LoVo (cell line): ENCODE data around the gene THAP12.
"Not testable (repeated sequence)": the region's sequence is repeated elsewhere in the genome, so short reads cannot be mapped to it uniquely, and the experiment has no call there.

Source experiments
- DNase-seq: peaks from one replicate; pipeline ENCODE4 v3.0.0-alpha.2; 2016; ENCODE audit warnings: low spot score

The THAP12 gene

GRCh38 chr11:76323804-76324203, 57.1 kb downstream of the THAP12 start:
- DNase-seq: no peak

- DNase-seq: not testable (repeated sequence)
These were observed 57.6 kb downstream of the THAP12 start for GRCh38 chr11:76323375-76323774.

GRCh38 chr11:76322942-76323341, 58.0 kb downstream of the THAP12 start:
- DNase-seq: no peak

GRCh38 chr11:76322540-76322939, 58.4 kb downstream of the THAP12 start:
- DNase-seq: no peak

- DNase-seq: no peak
These were observed 59.0 kb downstream of the THAP12 start for GRCh38 chr11:76321820-76322524.

- no peak for DNase-seq
These were observed 59.6 kb downstream of the THAP12 start for GRCh38 chr11:76321340-76321739.

- DNase-seq: no peak
These were observed 60.0 kb downstream of the THAP12 start for GRCh38 chr11:76320929-76321328.

GRCh38 chr11:76319798-76320197, 61.1 kb downstream of the THAP12 start:
- not testable (repeated sequence) for DNase-seq

GRCh38 chr11:76318744-76319384, 62.1 kb downstream of the THAP12 start:
- DNase-seq: peak; percentile 83

- no peak for DNase-seq
These were observed 63.6 kb downstream of the THAP12 start for GRCh38 chr11:76317296-76317695.

GRCh38 chr11:76316726-76317125, 64.2 kb downstream of the THAP12 start:
- no peak for DNase-seq

GRCh38 chr11:76315182-76315853, 65.6 kb downstream of the THAP12 start:
- DNase-seq: no peak

- DNase-seq: no peak
These were observed 66.2 kb downstream of the THAP12 start for GRCh38 chr11:76314741-76315090.

- DNase-seq: no peak
These were observed 66.8 kb downstream of the THAP12 start for GRCh38 chr11:76313913-76314740.

GRCh38 chr11:76313271-76313670, 67.7 kb downstream of the THAP12 start:
- no peak for DNase-seq

- DNase-seq: no peak
These were observed 69.9 kb downstream of the THAP12 start for GRCh38 chr11:76310832-76311595.

- no peak for DNase-seq
These were observed 72.8 kb downstream of the THAP12 start for GRCh38 chr11:76307978-76308747.

GRCh38 chr11:76307396-76307795, 73.5 kb downstream of the THAP12 start:
- DNase-seq: no peak

- DNase-seq: no peak
These were observed 77.5 kb downstream of the THAP12 start for GRCh38 chr11:76303399-76303798.

- DNase-seq: no peak
These were observed 77.9 kb downstream of the THAP12 start for GRCh38 chr11:76302996-76303395.
